HEK293 (cell line): ENCODE results near the gene OR13H1.

Source experiments
- CTCF ChIP-seq: fragments of 450-650 bp; formaldehyde crosslinking; IDR thresholded peaks from 2 replicates; pipeline ENCODE4 v1.5.1; 2016; ENCODE audit warnings: missing biosample characterization, missing genetic modification characterization
- TRIM28 ChIP-seq: IDR thresholded peaks from 2 replicates; pipeline ENCODE4 v1.6.1; 2011; ENCODE audit warnings: low read length, control low read depth, borderline replicate concordance
- ZNF146 ChIP-seq: fragments of 450-650 bp; formaldehyde crosslinking; IDR thresholded peaks from 2 replicates; pipeline ENCODE4 v1.5.1; 2016; ENCODE audit warnings: missing biosample characterization, missing genetic modification characterization
- ZNF48 ChIP-seq: fragments of 450-650 bp; formaldehyde crosslinking; IDR thresholded peaks from 2 replicates; pipeline ENCODE4 v1.5.1; 2016; ENCODE audit warnings: missing biosample characterization, missing genetic modification characterization
- ZNF518A ChIP-seq: fragments of 450-650 bp; formaldehyde crosslinking; conservative IDR thresholded peaks from 2 replicates; pipeline ENCODE4 v1.5.1; 2016; ENCODE audit warnings: low read depth, missing biosample characterization, missing genetic modification characterization
- ZNF677 ChIP-seq: fragments of 450-650 bp; IDR thresholded peaks from 2 replicates; pipeline ENCODE4 v1.5.0; 2018; ENCODE audit warnings: missing biosample characterization, mild to moderate bottlenecking, missing genetic modification characterization, moderate library complexity
- ZNF830 ChIP-seq: fragments of 450-650 bp; IDR thresholded peaks from 2 replicates; pipeline ENCODE4 v1.5.0; 2018; ENCODE audit warnings: missing biosample characterization, missing genetic modification characterization, low read depth, mild to moderate bottlenecking, moderate library complexity
- ZSCAN18 ChIP-seq: fragments of 450-650 bp; formaldehyde crosslinking; IDR thresholded peaks from 2 replicates; pipeline ENCODE4 v1.5.1; 2016; ENCODE audit warnings: missing biosample characterization, missing genetic modification characterization
- ZXDB ChIP-seq: fragments of 450-650 bp; formaldehyde crosslinking; IDR thresholded peaks from 2 replicates; pipeline ENCODE4 v1.5.1; 2016; ENCODE audit warnings: missing biosample characterization, missing genetic modification characterization

- no peak for TF ChIP-seq ZNF830 (tag by site-specific recombination)
- no peak for TF ChIP-seq ZSCAN18 (tag by site-specific recombination)
- TF ChIP-seq CTCF (tag by site-specific recombination), result no peak
- TF ChIP-seq ZNF146 (tag by site-specific recombination), result no peak
- TF ChIP-seq ZNF518A (tag by site-specific recombination), result no peak
- TF ChIP-seq ZNF48 (tag by site-specific recombination), result no peak
- no peak for TF ChIP-seq TRIM28
- no peak for TF ChIP-seq ZNF677
- TF ChIP-seq ZXDB (tag by site-specific recombination), result no peak
Measured at GRCh38 chrX:131577413-131577812, 33.5 kb downstream of the OR13H1 start.
